Eye (tissue), 1 donor: ENCODE data around the gene ATP10A.
"Not testable (repeated sequence)": the region's sequence is repeated elsewhere in the genome, so short reads cannot be mapped to it uniquely, and the experiment has no call there.

Experiments
- DNase-seq: peaks from one replicate; pipeline ENCODE4 v3.0.0-alpha.2; 2015

ATP10A gene

DNA sequence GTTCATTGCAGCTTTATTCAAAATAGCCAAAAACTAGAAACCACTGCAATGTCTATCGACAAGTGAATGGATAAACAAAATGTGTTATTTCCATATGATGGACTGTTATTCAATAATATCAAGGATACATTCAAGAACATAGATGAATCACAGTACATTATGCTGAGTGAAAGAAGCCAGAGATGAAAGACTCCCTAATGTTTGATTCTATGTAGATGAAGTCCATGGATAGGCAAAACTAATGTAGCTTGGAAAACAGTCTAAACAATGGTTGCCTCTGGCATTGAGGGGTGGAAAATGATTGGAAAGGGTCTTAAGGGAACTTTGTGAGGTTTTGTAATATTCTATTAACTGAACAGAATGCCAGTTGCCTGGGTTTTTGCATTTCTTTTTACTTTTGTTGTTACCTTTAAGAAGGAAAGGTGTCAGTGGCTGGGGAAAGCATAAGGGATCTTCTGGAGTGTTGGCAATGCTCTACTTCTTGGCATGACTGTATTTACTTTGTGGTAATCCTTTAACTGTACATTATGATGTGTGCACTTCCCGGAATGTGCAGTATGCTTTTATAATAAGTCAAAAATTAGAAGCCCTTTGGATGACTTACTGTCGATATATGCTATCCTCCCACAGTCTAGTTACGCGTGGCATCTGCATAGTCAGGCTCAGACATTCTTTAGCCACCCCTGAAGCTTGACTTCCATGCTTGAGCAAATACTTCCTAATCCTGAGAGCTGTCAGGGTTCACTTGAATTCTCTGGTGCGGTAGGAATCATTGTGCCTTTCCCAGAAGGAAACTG, 20.5 kb upstream of the ATP10A start:
- DNase-seq: no peak

DNA sequence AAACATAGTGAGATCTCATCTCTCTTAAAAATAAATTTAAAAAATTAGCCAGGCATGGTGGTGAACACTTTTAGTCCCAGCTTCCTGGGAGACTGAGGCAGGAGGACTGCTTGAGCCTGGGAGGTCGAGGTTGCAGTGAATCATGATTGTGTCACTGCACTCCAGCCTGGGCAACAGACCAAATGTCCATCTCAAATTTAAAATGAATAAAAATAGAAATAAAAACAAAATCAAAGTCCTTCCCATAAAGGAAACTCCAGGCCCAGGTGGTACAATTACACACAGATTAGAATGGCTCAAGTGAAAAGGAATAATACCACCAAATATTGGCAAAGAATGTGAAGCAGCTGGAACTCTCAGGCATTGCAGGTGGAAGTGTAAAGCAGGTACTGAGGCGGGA, 19.3 kb upstream of the ATP10A start:
- no peak for DNase-seq

DNA sequence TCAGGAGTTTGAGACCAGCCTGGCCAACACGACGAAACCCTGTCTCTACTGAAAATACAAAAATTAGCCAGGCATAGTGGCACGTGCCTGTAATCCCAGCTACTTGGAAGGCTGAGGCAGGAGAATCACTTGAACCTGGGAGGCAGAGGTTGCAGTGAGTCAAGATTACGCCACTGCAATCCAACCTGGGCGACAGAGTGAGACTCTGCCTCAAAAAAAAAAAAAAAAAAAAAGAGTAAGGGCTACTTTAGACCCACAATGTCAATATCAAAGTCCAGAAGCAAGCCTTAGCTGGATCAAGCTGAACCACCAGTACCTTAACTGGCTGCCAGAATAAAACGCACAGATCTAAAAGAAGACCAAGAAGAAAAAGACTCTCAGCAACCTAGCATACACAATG, 17.8 kb upstream of the ATP10A start:
- not testable (repeated sequence) for DNase-seq

DNA sequence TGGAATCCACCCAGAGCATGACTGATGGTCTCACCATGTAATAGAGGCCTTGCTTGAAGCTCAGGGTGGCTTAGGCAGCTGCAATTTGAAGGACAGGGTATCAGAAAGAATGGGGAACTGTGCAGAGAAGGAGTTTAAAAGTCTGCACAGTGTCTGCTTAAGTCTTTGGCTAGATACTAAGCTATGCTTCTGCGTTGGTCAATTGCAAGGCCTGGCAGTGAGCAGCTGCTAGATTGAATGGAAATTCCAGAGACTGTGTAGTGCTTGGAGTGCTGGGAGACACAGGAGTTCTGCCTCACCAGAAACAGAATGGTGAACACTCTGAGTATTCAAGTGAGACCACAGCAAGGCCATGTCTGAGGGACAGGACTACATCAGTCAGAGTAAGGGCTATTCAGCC, 17.3 kb upstream of the ATP10A start:
- no peak for DNase-seq

DNA sequence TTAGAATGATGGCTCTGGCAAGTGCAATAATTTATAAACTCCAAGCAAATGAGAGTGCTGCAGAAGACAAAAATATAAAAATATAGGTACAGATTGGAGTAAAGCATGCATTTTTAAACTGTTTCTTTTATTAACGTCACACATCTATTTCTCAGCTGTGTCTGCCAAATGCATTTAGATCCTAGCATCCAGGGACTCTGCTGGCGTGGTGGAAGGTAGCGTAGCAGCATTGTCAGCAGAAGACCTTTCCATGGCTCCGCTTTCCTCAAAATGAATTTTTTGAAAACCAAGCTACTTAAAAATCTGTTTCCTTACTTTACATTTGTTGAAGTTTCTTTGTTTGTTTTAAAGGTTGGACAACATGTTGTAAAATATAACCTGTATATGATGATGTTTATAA, 16.3 kb upstream of the ATP10A start:
- DNase-seq: no peak

DNA sequence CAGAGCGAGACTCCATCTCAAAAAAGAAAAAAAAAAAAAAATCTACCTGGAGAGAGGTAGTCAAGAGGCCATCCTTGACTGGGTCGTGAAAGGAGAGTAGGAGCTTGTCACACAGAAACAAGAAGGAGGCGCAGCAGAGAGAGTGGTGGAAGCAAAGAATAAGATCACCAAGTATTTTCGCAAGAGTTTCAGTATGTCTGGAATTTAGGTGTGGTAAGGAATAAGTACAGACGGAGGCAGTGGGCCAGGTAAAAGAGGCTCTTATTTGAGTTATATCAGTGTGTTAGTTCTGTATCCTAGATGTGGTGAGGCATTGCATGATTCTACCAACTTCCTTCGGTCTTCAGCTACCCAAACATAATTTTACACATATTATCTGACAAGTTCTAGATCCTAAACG, 14.6 kb upstream of the ATP10A start:
- DNase-seq: no peak

DNA sequence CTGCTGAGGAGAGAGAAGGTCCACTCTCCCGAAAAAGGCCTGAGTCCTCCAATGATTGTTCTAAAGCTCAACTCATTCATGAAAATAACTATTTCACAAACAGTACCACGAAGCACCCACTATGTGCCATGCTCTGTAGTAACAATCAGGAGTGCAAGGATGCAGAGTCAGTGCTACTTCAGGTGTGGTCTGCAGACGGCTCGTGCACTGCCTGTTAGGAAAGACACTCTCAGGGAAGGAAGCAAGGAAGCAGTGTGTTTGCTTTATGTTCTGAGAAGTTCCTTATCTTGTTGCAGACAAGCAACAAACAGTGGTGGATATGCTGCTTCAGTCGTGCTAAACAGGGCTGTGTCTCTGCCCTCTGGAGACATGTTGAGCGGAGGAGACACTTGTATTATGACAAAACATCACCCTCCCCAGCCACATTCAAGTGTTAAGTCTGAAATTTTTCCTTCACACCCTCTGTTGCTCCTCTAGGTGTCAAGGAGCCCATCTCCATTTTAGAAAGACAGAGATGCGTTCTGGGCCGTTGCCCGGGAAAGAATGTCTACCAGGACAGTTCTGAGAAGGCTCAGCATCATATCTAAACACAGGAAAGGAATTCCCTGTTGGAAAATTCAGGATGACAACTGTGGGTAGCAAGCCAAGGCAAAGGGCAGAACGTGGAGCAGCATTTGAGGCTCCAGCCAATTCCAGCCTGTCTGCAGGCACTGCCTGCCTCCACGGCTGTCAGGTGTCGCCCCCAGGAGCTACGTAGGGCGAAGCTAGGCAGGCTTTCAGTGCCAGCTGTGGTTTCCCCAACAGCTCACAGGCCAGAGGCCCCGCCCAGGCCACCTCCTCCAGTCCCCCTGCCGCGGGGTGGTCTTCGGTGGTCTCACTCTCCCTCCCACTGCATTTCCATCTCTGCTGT, 13.4 kb upstream of the ATP10A start:
- no peak for DNase-seq

DNA sequence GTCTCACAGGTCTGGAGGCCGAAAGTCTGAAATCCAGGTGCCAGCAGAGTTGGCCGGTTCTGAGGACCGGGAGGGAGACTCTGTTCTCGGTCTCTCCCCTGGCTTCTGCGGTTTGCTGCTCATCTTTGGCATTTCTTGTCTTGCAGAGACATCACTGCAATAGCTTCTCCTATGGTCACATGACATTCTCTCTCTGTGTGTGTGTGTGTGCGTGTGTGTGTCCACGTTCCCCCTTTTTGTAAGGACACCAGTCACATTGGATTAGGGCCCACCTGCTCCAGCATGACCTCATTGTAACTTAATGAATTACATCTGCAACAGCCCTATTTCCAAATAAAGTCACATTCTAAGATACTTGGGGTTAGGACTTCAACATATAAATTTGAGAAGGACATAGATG, 12.4 kb upstream of the ATP10A start:
- DNase-seq: no peak

DNA sequence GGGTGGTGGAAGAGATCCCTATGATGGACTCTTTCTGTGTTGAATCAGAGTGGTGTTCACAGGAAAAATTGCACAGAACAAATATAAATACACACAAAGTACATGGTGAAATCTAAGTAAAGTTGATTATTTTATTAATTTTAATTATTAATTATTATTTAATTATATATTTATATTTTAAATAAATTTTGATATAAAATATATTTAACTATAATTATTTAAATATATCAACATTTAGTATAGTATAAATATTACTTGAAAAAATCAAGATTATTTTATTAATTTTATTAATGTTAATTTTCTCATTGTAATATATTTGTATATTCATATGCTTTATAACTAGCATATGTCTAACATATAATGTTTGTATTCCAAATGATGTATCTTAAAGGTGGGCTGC, 11.3 kb upstream of the ATP10A start:
- DNase-seq: no peak

DNA sequence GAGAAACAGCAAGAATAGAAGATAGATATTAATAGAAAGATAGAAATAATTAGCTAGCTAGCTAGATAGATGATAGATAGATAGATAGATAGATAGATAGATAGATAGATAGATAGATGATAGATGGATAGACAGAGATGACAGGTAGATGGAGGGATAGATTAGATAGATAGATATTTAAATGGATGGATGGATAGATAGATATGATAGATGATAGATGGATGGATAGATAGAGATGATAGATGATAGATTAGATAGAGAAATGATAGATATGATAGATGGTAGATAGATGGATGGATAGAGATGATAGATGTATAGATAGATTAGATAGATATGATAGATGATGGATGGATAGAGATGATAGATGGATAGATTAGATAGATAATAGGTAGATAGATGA, 8.3 kb upstream of the ATP10A start:
- DNase-seq: no peak

DNA sequence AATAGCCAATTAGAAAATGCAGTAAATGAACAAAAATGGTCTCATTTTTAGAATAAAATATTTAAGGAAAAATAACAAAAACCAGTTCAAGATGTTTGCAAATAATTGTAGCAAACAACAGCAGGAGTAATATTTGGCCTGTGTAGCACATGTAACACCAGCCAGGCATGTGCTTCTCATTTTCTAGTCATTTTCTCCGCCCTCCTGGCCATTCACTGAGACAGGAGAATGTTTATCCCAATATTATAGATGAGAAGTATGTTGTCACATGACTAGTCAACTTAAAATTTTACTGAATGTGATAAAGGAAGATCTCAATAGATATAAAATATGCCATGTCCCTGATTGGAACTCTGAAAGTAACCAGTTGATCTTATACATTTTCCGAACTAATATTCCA, 7.8 kb upstream of the ATP10A start:
- no peak for DNase-seq

DNA sequence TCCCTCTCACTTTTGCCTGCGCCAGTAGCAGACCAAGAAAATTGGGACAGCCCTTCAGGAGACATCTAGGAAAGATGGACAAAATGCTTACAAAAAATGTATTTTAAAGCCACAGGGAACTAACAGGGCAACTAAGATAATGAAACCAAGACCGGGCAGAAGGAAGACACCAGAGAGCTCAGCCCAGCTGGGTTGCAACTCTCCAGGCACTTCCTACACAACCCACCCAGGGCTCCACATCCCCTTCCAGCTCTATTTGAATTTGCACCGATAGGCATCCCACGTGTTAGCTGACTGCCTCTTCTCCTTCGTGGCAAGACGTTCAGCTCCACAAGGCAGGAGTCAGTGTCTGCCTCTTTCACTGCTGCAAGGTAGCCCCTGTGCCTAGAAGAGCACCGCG, 6.6 kb upstream of the ATP10A start:
- no peak for DNase-seq

DNA sequence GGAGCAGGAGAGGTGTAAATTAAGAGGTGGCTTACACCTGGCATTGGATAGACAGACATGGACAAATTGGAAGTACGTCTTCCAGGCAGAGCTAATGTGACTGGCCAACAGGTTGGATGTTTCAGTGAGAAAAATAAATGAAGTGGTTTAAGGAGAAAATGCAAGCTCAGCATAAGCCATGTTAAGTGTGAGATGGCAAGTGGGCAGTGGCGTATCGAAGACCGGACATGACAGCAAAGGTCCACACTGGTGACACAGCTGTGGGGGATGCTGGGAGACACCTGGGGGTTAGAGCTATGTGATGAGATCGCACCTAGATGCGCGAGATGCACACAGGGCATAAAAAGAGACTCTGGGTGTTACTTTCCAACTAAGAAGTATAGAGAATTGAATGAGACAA, 3.7 kb upstream of the ATP10A start:
- no peak for DNase-seq

DNA sequence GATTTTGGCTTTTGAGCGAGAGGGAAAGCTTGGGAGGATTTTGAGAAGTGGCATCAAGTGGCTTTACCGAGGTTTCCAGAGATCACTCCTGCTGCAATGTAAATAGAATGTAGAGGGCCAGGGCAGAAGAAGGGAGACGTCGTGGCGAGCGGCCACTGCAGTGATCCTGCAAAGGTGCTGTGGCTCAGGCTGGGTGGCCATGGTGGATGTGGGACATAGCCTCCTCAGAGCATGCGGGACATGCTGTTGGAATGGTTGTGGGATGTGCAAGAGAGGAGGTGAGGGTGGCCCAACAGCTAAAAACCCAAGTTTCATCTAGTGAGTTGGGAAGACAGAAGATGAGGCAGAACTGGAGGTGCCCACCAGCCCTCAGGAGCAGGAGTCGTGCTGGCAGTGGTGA, 3.1 kb upstream of the ATP10A start:
- DNase-seq: no peak

DNA sequence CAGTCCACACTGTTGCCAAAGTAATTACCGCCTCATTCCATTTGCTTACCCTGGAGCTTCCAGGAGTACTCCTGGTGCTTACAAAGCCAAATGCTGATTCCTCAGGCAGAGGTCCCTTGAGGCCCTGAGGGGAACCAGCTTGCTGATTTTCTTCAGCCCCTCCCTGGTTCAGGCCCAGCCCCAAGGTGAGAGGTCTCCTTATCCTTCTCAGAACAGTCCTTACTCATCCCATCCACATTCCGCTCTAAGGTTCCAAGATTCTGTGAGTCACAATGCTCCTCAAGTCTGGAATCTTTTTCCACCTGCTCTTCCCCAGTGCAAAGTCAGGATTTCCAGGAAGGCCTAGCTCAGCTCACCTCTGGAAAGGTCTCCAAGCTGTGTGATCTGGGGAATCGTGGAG, 1.8 kb upstream of the ATP10A start:
- DNase-seq: no peak

DNA sequence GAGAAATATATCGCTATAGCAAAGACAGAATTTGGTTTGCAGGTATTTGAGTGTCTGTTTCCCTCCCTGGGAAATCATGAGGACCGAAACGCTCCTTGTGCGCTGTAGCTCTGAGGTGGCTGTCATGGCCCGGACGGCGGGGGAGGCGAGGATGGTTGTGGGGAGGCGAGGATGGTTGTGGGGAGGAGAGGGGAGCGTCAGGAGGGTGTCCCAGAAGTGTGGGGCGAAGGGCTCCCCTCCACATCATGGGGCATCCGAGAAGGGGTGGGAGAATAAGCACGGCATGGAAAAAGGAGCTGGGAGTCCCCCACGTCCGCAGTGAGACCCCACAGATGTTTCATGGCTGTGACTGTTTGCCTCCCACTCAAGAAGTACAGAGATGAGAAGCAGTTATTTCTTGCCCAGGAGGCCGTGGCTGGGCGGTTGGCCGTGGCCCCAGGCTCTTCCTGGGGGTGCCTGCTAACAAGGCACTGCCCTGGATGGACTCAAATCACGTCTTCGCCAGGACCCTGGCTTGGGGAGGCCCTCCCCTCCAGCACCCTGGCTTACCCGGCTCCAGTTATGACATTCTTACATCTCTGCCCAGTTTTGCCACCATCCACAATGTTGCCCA, 947 bp upstream of the ATP10A start:
- no peak for DNase-seq

DNA sequence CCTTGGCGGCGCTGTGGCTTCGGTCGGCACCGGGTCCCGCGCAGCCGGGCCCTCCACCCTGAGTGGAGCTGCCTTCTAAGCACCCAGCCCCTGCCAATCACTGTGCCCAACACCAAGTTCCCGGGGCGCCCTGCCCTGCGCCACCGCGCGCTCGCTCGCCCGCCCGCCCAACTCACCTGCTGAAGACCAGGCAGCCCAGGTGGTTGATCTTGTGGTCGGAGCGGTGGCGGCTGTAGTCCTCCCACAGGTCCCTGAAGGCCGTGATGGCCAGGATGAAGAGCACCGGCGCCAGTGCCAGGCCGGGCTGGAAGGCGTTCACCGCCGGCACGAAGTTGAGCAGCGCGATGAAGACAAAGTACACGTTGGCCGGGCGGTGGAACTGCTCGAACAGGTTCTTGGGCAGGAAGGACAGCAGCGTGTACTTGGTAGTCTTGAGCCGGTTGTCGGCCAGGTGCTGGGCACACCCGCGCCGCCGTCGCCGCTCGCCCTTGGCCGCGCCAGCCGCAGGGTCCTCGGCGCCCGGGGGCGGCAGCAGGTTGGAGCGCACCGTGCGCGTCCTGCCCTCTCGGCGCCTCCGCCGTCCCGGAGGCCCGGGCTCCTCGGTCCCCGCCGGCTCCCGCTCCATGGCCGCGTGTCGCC, 536 bp downstream of the ATP10A start:
- peak; percentile 60 for DNase-seq

DNA sequence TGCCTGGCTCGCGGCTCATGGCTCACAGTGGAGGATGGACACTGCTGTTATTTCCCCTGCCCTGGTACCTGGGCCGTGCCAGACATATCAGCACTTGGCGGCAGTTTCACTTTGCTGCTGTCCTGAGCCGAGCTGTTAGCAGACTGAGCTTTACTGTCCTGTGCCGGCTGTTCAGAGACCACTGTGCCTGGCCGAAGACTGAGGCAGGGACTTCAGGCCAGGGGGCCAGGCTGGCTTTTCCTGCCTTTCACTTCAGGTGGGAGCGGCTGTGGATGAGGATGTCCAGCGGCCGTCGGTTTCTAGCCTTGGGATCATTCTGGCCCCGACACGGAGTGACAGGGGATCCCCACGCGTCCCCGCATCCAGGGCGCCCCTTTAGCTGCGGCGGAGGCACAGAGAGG, 1.1 kb downstream of the ATP10A start:
- no peak for DNase-seq

DNA sequence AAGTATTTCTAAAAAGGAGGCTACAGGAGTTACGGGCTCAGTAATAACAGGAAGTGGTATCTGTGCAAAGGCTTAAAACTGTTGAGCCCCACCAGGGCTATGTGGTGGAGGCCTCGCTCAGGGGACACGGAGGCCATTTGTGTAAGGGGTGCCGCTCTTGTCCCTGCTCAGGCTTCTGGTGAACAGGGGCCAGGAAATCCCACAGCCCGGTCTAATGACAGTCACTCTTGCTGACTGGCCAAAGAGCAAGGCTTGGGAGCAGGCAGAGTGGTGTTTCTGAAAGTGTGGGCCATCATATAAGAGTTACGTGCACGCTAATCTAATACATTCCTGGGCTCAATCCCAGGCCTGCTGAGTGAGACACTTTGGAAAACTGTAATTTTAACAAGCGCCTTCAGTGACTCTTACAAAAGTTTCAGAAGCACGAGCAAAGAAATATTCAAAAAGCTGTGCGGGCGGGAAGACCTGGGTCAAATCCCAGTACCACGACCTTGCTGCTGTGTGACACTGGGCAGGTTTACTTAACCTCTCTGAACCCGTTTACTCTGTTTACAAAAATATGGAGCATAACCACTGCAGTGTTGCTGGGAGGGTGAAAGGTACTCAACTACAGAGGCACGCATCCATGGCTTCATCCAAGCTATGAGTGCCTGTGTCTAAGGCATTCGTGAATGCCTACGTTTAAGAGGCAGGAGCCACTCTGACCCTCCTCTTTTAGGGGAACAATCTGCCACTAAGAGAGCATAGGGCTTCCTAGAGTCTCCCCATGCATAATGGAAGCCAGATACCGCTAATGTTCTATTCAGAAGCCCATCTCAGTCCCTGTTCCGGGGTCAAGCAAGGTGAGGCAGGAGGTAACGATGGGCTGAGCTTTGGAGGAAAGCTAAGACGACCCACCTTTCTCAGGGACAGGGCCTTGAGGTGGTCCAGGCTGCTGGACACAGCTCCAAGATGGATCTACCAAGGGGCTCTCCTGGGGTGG, 2.0 kb downstream of the ATP10A start:
- DNase-seq: no peak

DNA sequence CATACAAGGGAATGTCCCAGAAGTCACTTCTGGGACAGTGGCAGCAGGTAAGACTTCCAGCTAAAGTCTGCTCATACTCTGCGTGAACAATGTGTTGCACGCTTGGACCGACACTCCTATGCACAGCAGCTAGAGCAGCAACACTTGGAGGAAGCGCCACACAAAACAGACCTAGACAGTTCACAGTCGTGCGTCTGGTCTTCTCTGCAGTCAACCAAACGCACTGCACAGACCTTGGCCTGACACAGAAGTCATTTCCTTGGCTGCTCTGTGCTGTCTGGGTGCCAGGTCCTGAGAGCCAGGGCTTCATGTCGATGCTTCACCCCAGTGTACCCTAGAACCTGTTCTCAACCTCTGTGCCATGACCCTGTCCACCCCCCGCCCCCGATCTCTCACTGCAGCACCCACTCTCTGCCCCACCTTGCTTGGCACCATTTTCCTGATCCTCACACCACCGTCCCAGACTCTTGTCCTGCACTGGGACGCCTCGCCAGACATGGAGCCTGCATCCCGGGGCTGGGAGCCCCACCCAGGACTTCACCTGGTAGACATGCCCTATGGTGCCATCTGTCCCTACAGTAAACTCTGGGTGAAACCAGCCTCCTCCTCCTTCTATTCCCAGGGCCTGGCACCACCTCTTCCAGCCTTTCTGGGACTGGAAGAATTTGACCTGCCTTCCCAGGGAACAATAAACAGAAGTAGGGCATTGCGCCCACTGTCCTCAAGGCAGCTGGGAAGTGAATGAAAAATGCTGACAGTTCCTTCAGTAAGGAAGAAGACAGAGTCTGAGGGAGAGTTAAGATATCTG, 3.1 kb downstream of the ATP10A start:
- no peak for DNase-seq
